Thyroid gland (tissue), 4 donors: ENCODE measurements around the gene NUFIP2. TPM values are rescaled to one million over a fixed set of nuclear protein-coding genes. Genes with fewer than 3 reads are reported as not detected.
"Not testable (repeated sequence)": the region's sequence is repeated elsewhere in the genome, so short reads cannot be mapped to it uniquely, and the experiment has no call there.

Source experiments
- DNase-seq, 2 donors: peaks; one replicate each; pipeline ENCODE4 v3.0.0-alpha.2; 2019
- H3K27ac ChIP-seq, 3 donors: fragments of 200-600 bp; sonication (generic); 1 replicate in 2 of 3; 2 replicates in 1 of 3; pipeline ENCODE4 v1.5.1; 2016 to 2019; ENCODE audit warnings: mild to moderate bottlenecking in 1 of 3, moderate library complexity in 1 of 3
- H3K27me3 ChIP-seq: fragments of 200-600 bp; sonication (generic); one replicate; pipeline ENCODE4 v1.5.1; 2019
- H3K36me3 ChIP-seq, 2 donors: fragments of 200-600 bp; sonication (generic); one replicate each; pipeline ENCODE4 v1.5.1; 2016 to 2019
- H3K4me1 ChIP-seq, 2 donors: fragments of 200-600 bp; sonication (generic); one replicate each; pipeline ENCODE4 v1.5.1; 2017 to 2019
- H3K4me3 ChIP-seq, 3 donors: fragments of 200-600 bp; sonication (generic); replicated peaks in 1 of 3; 1 replicate in 2 of 3; 2 replicates in 1 of 3; pipeline ENCODE4 v1.5.1; 2016; ENCODE audit warnings: mild to moderate bottlenecking in 1 of 3
- H3K9me3 ChIP-seq: fragments of 200-600 bp; sonication (generic); one replicate; pipeline ENCODE4 v1.5.1; 2017
- POLR2A ChIP-seq, 2 donors: fragments of 450-650 bp; IDR thresholded peaks; one replicate each; pipeline ENCODE4 v1.6.1; 2017; ENCODE audit warnings: antibody characterized with exemption in 2 of 2, mild to moderate bottlenecking in 2 of 2, moderate library complexity in 1 of 2
- WGBS, 2 donors: methylation state at CpG; one replicate each; pipeline ENCODE4 v1.1.5; 2017; 5-methylcytosine and 5-hydroxymethylcytosine counted together
- intact Hi-C: fragments of 100-400 bp; cut with DNase I; formaldehyde crosslinking; loops from one replicate; pipeline ENCODE4 v1.15.1; 2023
- total RNA-seq, 4 donors: library from RNA; depleted of rRNA; stranded (reverse); fragments of >200 nt; gene quantifications; one replicate each; pipeline ENCODE4 v1.2.3, GENCODE V29; 2016
- TF ChIP-seq, protein P1 (sequence below), 6 experiments: fragments of 200-600 bp in 3 of 6; fragments of 450-650 bp in 3 of 6; sonication (generic) in 3 of 6; IDR thresholded peaks; one replicate each; pipeline ENCODE4 v1.5.1; 2016 to 2019; ENCODE audit warnings: antibody characterized with exemption in 6 of 6, mild to moderate bottlenecking in 2 of 6, inconsistent platforms in 1 of 6, moderate library complexity in 1 of 6

Gene NUFIP2
- 10 to 100 TPM; 29.9 to 52.3 (median 41.1) TPM for total RNA-seq

GRCh38 chr17:29293890-29294579 lies at the start of gene NUFIP2:
TSS of gene NUFIP2 (minus strand) at chr17:29294148. CDS start at chr17:29294059, 89 bp downstream.
- WGBS, 2 donors: 0% methylated on average over 25 to 30 of the region's 31 CpGs
- intact Hi-C loops: loop anchor here (5.0 kb wide), 1 partner anchor 147 kb away; no protein-coding TSS in a partner anchor
- no peaks in the 10 kb centered on the region for H3K9me3 ChIP-seq

GRCh38 chr17:29342158-29342765 lies 48.3 kb upstream of the NUFIP2 start:
- Histone ChIP-seq H3K27me3 (no peaks in the 10 kb centered on the region), H3K9me3 (no peaks in the 10 kb centered on the region), H3K4me3 (no peak overlapping the region), H3K4me1 (no peaks in the 10 kb centered on the region), H3K27ac (no peak overlapping the region), H3K36me3 (no peaks in the 10 kb centered on the region)
- TF ChIP-seq, protein P1, sequence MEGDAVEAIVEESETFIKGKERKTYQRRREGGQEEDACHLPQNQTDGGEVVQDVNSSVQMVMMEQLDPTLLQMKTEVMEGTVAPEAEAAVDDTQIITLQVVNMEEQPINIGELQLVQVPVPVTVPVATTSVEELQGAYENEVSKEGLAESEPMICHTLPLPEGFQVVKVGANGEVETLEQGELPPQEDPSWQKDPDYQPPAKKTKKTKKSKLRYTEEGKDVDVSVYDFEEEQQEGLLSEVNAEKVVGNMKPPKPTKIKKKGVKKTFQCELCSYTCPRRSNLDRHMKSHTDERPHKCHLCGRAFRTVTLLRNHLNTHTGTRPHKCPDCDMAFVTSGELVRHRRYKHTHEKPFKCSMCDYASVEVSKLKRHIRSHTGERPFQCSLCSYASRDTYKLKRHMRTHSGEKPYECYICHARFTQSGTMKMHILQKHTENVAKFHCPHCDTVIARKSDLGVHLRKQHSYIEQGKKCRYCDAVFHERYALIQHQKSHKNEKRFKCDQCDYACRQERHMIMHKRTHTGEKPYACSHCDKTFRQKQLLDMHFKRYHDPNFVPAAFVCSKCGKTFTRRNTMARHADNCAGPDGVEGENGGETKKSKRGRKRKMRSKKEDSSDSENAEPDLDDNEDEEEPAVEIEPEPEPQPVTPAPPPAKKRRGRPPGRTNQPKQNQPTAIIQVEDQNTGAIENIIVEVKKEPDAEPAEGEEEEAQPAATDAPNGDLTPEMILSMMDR (IDR thresholded peaks at IDR 0.05): no peak
- TF ChIP-seq POLR2A (IDR thresholded peaks at IDR 0.05): no peak
- 81 to 83% methylated on average over 11 of the region's 11 CpGs for WGBS, 2 donors
- no peak for DNase-seq
- intact Hi-C loops: no loop called here

More at GRCh38 chr17:29293890-29294579, at the start of gene NUFIP2:
- DNase-seq: peak; percentile 100
- TF ChIP-seq POLR2A (IDR thresholded peaks at IDR 0.05): peak; percentile 99 to 100
- TF ChIP-seq, protein P1 (IDR thresholded peaks at IDR 0.05): peak in 1 of 6 experiments; percentile 10
- peak within 1 kb of the TSS; percentile 96 to 100 (median 98) for H3K27ac ChIP-seq
- no peaks in the 10 kb centered on the region for H3K27me3 ChIP-seq
- peaks cover 0 to 5% of the 10 kb centered on the region in 2 donors for H3K36me3 ChIP-seq
- peaks cover 23 to 29% of the 10 kb centered on the region in 2 donors for H3K4me1 ChIP-seq
- H3K4me3 ChIP-seq: peak within 1 kb of the TSS; percentile 87 to 99 (median 88)

DNA sequence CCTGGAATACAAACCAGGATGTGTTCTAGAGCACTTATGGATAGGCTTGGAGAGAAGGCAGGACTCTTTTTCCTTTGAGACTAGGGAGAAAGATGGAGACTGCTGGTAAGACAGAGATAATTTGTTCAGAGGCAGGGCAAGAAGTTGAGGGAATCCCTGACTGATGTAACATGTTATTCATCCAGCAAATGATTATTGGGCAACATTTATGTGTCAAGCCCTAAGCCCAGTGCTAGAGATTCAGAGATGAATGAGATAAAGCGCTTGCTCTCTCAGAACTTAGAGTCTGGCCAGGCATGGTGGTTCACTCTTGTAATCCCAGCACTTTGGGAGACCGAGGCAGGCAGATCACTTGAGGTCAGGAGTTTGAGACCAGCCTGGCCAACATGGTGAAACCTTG lies 47.8 kb upstream of the NUFIP2 start:
- H3K36me3 ChIP-seq: no peaks in the 10 kb centered on the region
- no peaks in the 10 kb centered on the region for H3K27me3 ChIP-seq
- intact Hi-C loops: no loop called here
- H3K4me1 ChIP-seq: no peaks in the 10 kb centered on the region
- H3K4me3 ChIP-seq: no peak overlapping the region
- no peak overlapping the region for H3K27ac ChIP-seq
- no peaks in the 10 kb centered on the region for H3K9me3 ChIP-seq
- WGBS, 2 donors: 88 to 92% methylated on average over 2 of the region's 2 CpGs
- DNase-seq: no peak
- TF ChIP-seq POLR2A (IDR thresholded peaks at IDR 0.05): no peak
- TF ChIP-seq, protein P1 (IDR thresholded peaks at IDR 0.05): no peak

GRCh38 chr17:29339016-29339415 lies 45.1 kb upstream of the NUFIP2 start:
- H3K27me3 ChIP-seq, H3K9me3 ChIP-seq, H3K36me3 ChIP-seq, DNase-seq, H3K4me3 ChIP-seq, intact Hi-C loops, H3K27ac ChIP-seq, H3K4me1 ChIP-seq: not testable (repeated sequence)
- WGBS, 2 donors: 69 to 73% methylated on average over 9 of the region's 9 CpGs

GRCh38 chr17:29331708-29332085 lies 37.7 kb upstream of the NUFIP2 start:
- Histone ChIP-seq H3K4me3 (no peak overlapping the region), H3K27ac (no peak overlapping the region), H3K36me3 (no peaks in the 10 kb centered on the region), H3K4me1 (no peaks in the 10 kb centered on the region), H3K9me3 (no peaks in the 10 kb centered on the region), H3K27me3 (no peaks in the 10 kb centered on the region)
- DNase-seq: no peak
- WGBS, 2 donors: 52 to 64% methylated on average over 1 of the region's 1 CpG
- intact Hi-C loops: no loop called here
- TF ChIP-seq POLR2A (IDR thresholded peaks at IDR 0.05): no peak
- TF ChIP-seq, protein P1 (IDR thresholded peaks at IDR 0.05): no peak
